Measurements from ENCODE around the gene INTS15.

GRCh38 chr7:6563936-6564770 is 25.7 kb upstream of the INTS15 start:
- TF ChIP-seq CTCF (IDR thresholded peaks at IDR 0.05) = no peak
- TF ChIP-seq POLR2A (IDR thresholded peaks at IDR 0.05) = no peak
